ENCODE results near the gene SLC10A3. TPM values are rescaled to one million over a fixed set of nuclear protein-coding genes. Genes with fewer than 3 reads are reported as not detected.

SLC10A3 gene
- total RNA-seq, 1 donor from 2014 or later, result 13.9 TPM

DNA sequence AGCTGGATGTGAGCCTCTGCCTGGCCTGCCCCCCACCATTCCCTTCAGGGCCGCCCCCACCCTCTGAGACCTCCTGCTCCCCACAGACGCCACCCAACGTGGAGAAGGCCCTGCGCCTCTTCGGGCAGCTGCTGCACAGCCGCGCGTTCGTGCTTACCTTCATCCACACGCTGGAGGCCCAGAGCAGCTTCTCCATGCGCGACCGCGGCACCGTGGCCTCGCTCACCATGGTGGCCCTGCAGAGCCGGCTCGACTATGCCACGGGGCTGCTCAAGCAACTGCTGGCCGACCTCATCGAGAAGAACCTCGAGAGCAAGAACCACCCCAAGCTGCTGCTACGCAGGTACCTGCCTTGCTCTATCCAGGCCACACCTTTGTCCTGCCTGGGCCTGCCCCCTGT lies 22.2 kb downstream of the SLC10A3 start:
- Mint-ChIP-seq H3K27me3 (ENCODE audit: unreplicated experiment) (peaks cover 1% of the 10 kb centered on the region), H3K36me3 (ENCODE audit: low read depth, unreplicated experiment) (peaks cover under 1% of the 10 kb centered on the region), H3K27ac (ENCODE audit: unreplicated experiment) (no peak overlapping the region), H3K9me3 (ENCODE audit: unreplicated experiment) (no peaks in the 10 kb centered on the region), H3K4me3 (ENCODE audit: unreplicated experiment) (no peak overlapping the region), H3K4me1 (ENCODE audit: unreplicated experiment) (no peaks in the 10 kb centered on the region)
- TF ChIP-seq, protein P1, sequence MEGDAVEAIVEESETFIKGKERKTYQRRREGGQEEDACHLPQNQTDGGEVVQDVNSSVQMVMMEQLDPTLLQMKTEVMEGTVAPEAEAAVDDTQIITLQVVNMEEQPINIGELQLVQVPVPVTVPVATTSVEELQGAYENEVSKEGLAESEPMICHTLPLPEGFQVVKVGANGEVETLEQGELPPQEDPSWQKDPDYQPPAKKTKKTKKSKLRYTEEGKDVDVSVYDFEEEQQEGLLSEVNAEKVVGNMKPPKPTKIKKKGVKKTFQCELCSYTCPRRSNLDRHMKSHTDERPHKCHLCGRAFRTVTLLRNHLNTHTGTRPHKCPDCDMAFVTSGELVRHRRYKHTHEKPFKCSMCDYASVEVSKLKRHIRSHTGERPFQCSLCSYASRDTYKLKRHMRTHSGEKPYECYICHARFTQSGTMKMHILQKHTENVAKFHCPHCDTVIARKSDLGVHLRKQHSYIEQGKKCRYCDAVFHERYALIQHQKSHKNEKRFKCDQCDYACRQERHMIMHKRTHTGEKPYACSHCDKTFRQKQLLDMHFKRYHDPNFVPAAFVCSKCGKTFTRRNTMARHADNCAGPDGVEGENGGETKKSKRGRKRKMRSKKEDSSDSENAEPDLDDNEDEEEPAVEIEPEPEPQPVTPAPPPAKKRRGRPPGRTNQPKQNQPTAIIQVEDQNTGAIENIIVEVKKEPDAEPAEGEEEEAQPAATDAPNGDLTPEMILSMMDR (IDR thresholded peaks at IDR 0.05; ENCODE audit: unreplicated experiment), result no peak
- DNase-seq (ENCODE audit: low spot score), result no peak

DNA sequence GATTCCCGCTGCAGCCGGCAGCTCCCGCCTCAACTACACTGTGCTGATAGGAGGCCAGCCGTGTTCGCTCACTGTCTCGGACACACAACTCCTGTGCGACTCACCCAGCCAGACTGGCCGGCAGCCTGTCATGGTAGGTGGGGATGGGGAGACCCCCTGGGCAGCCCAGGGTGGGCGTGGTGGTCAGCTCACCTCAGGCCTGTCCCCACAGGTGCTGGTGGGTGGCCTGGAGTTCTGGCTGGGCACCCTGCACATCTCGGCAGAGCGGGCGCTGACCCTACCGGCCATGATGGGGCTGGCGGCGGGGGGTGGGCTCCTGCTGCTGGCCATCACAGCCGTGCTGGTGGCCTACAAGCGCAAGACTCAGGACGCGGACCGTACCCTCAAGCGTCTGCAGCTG lies 22.9 kb downstream of the SLC10A3 start:
- no peaks in the 10 kb centered on the region for H3K9me3 Mint-ChIP-seq (ENCODE audit: unreplicated experiment)
- H3K36me3 Mint-ChIP-seq (ENCODE audit: low read depth, unreplicated experiment), result peaks cover 5% of the 10 kb centered on the region
- no peak overlapping the region for H3K4me3 Mint-ChIP-seq (ENCODE audit: unreplicated experiment)
- peaks cover 1% of the 10 kb centered on the region for H3K27me3 Mint-ChIP-seq (ENCODE audit: unreplicated experiment)
- no peaks in the 10 kb centered on the region for H3K4me1 Mint-ChIP-seq (ENCODE audit: unreplicated experiment)
- no peak overlapping the region for H3K27ac Mint-ChIP-seq (ENCODE audit: unreplicated experiment)
- TF ChIP-seq, protein P1 (IDR thresholded peaks at IDR 0.05; ENCODE audit: unreplicated experiment), result no peak
- DNase-seq (ENCODE audit: low spot score), result no peak

DNA sequence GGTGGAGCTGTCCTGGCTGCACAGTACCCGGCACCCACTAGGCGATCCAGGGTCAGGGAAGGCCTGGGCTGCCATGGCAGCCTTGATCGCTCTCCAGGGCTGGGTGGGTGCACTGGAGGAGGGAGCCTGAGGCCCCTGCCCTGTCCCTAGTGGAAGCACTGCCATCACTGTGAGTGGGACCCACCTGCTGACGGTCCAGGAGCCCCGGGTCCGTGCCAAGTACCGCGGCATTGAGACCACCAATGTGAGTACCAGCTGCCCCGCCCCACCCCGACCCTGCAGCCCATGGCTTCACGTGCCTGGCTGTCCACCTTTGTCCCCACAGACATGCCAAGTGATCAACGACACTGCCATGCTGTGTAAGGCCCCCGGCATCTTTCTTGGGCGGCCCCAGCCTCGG lies 23.5 kb downstream of the SLC10A3 start:
- peaks cover 5% of the 10 kb centered on the region for H3K36me3 Mint-ChIP-seq (ENCODE audit: low read depth, unreplicated experiment)

DNA sequence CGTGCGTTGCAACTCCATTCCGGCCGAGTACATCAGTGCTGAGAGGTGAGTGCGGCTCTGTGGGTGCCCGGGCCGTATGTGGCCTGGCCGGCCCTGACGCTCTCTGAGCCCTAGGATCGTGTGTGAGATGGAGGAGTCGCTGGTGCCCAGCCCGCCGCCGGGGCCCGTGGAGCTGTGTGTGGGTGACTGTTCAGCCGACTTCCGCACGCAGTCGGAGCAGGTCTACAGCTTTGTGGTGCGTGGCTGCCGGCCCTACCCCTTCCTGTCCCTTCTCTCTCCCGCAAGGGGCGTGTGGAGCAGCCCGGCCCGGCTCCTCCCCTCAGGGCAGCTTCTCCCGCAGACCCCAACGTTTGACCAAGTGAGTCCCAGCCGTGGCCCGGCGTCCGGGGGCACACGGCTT lies 24.4 kb downstream of the SLC10A3 start:
- Mint-ChIP-seq H3K4me3 (ENCODE audit: unreplicated experiment) (no peak overlapping the region), H3K36me3 (ENCODE audit: low read depth, unreplicated experiment) (peaks cover 5% of the 10 kb centered on the region), H3K27me3 (ENCODE audit: unreplicated experiment) (peaks cover 1% of the 10 kb centered on the region), H3K4me1 (ENCODE audit: unreplicated experiment) (no peaks in the 10 kb centered on the region), H3K9me3 (ENCODE audit: unreplicated experiment) (no peaks in the 10 kb centered on the region), H3K27ac (ENCODE audit: unreplicated experiment) (no peak overlapping the region)
- TF ChIP-seq, protein P1 (IDR thresholded peaks at IDR 0.05; ENCODE audit: unreplicated experiment), result no peak
- DNase-seq (ENCODE audit: low spot score), result no peak

More for the DNA sequence above, 23.5 kb downstream of the SLC10A3 start:
- Mint-ChIP-seq H3K9me3 (ENCODE audit: unreplicated experiment) (no peaks in the 10 kb centered on the region), H3K4me1 (ENCODE audit: unreplicated experiment) (no peaks in the 10 kb centered on the region), H3K4me3 (ENCODE audit: unreplicated experiment) (no peak overlapping the region), H3K27ac (ENCODE audit: unreplicated experiment) (no peak overlapping the region), H3K27me3 (ENCODE audit: unreplicated experiment) (peaks cover 1% of the 10 kb centered on the region)
- TF ChIP-seq, protein P1 (IDR thresholded peaks at IDR 0.05; ENCODE audit: unreplicated experiment), result no peak
- DNase-seq (ENCODE audit: low spot score), result no peak

DNA sequence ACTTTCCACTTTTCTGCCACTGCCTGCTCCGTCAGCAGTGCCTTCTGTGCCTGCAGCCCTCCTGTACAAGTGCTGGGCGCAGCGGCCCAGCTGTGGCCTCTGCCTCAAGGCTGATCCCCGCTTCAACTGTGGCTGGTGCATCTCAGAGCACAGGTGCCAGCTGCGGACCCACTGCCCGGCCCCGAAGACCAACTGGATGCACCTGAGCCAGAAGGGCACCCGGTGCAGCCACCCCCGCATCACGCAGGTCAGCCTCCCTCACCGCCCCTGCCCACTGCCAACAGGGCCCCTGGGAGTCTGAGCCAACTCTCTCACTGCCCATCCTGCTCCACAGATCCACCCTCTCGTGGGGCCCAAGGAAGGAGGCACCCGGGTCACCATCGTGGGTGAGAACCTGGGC lies 24.8 kb downstream of the SLC10A3 start:
- no peaks in the 10 kb centered on the region for H3K9me3 Mint-ChIP-seq (ENCODE audit: unreplicated experiment)
- H3K4me3 Mint-ChIP-seq (ENCODE audit: unreplicated experiment), result no peak overlapping the region
- H3K4me1 Mint-ChIP-seq (ENCODE audit: unreplicated experiment), result no peaks in the 10 kb centered on the region
- H3K27me3 Mint-ChIP-seq (ENCODE audit: unreplicated experiment), result no peaks in the 10 kb centered on the region
- peaks cover 5% of the 10 kb centered on the region for H3K36me3 Mint-ChIP-seq (ENCODE audit: low read depth, unreplicated experiment)
- TF ChIP-seq, protein P1 (IDR thresholded peaks at IDR 0.05; ENCODE audit: unreplicated experiment), result no peak
- H3K27ac Mint-ChIP-seq (ENCODE audit: unreplicated experiment), result no peak overlapping the region
- DNase-seq (ENCODE audit: low spot score), result no peak

Measured in endothelial cell (in vitro differentiated cells).